GM21447 (cell line): ENCODE measurements around the gene PLCB2.

Source experiments
- ATAC-seq: cut with Tn5 transposase; IDR thresholded peaks from one replicate; pipeline ENCODE4 v1.9.1; 2021; ENCODE audit not compliant: unreplicated experiment

The PLCB2 gene

GRCh38 chr15:40307421-40308211 is at the start of gene PLCB2:
Gene PLCB2, minus strand, starts transcription at chr15:40307935. Its CDS starts 263 bp downstream, at chr15:40307672.
- peak; percentile 68 for ATAC-seq

DNA sequence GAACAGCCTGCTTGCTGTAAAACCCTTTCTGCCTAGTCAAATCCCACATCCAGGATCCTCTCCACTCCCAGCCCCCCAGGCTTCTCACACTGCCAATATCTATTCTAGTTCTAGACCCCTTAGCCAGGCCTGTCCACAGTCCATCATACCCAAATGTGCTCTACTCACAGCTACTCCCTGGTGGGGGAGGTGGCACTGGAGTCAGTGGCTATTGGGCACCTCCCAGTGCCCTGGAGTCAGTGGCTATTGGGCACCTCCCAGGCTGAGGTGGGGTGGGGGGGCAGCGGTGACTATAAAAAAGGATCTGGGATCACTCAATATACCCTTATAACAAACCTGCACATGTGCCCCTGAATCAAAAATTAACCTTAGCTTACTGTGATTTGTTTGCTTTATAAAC is 49.5 kb upstream of the PLCB2 start:
- no peak for ATAC-seq

GRCh38 chr15:40355976-40356585 is 48.3 kb upstream of the PLCB2 start:
- ATAC-seq, result no peak

GRCh38 chr15:40354408-40355171 is 46.9 kb upstream of the PLCB2 start:
- no peak for ATAC-seq

GRCh38 chr15:40353697-40354096 is 46.0 kb upstream of the PLCB2 start:
- no peak for ATAC-seq

DNA sequence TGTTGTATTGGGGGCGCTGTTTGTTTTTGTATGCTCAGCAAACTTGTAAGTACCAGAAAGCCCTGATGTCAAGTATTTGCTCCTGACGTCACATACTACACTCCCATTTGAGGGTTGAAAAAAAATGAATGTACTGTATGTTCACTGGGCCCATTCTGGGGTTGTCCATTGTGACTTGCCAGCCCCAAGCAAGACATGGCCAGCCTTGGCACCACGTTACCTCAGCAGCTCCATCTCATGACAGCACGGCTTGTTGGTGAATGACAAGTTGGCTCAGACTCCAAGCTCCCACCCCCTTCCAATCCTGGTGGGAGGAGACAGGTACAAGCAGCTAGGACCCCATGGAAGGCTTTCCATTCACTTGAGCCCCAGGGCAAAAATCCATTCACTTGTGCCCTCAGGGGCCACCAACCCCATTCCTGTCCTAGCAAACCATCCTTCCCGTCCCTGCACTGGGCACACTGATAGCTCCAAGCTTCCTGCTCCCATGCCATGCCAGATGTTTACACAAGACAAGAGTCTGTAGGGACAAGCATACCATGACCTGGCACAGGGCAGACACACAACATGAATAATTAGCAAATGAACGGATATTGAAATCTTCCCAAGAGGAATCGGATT is 44.7 kb upstream of the PLCB2 start:
- no peak for ATAC-seq

- no peak for ATAC-seq
These were observed 41.4 kb upstream of the PLCB2 start for GRCh38 chr15:40349163-40349562.

DNA sequence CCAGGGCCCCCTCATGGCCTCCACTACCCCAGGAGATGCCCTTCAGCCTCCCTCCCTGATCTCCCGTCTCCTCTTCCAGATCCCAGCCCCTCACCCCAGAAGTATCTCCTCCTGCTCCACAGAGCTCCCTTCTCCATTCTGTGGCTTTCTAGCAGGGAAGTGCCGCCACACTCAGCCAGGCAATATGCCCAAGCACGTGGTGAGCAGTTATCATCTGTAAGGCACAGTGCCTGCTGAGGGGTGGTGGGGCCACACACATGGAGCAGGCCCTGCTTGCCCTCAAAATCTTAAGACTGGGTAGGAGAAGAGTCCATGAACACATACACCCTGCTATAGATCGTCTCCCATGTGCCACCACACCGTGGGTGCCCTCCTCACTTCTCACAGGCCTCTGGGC is 40.7 kb upstream of the PLCB2 start:
- ATAC-seq, result no peak

DNA sequence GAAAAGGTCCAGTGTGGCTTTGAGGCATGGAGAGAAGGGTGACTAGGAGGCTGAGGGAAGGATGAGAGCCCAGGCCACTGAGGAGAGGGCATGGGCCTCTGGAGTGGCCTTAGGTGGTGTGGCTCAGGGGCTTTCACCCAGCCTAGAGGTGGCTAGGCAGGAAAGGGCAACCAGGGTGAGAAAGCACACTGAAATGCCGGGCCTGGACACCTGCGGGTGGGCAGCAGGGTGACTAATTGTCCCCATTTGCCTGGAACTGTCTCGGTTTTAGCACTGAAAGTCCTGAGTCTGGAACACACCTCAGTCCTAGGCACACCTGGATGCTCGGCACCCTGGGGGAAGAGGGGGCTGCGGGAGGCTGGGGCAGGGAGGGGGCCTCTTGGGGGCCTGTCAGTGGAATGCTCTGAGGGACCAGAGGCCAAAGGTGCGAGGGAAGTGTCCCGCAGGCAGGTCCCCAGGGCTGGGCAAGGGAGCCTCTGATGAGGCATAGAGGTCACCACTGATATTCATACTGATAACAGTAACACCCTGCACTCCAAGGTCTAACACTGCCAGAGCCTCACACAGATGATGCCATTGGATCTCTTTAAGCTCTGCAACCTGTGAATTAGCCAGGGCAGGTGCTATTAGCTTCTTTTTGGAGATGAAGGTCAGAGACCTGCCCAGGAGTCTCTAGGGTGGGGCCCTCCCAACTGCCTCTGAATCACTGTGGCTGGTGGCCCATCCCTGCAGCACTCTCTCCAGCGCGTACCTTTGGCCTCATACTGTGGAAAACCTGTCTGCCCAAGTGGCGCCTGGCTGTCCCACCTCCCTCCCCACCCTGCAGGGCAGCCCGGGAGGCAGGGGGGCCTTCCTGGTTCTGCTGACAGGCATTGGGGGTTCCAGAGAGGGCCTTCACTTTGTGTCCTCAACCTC is 40.1 kb upstream of the PLCB2 start:
- no peak for ATAC-seq

GRCh38 chr15:40346579-40347558 is 39.1 kb upstream of the PLCB2 start:
- ATAC-seq, result no peak

DNA sequence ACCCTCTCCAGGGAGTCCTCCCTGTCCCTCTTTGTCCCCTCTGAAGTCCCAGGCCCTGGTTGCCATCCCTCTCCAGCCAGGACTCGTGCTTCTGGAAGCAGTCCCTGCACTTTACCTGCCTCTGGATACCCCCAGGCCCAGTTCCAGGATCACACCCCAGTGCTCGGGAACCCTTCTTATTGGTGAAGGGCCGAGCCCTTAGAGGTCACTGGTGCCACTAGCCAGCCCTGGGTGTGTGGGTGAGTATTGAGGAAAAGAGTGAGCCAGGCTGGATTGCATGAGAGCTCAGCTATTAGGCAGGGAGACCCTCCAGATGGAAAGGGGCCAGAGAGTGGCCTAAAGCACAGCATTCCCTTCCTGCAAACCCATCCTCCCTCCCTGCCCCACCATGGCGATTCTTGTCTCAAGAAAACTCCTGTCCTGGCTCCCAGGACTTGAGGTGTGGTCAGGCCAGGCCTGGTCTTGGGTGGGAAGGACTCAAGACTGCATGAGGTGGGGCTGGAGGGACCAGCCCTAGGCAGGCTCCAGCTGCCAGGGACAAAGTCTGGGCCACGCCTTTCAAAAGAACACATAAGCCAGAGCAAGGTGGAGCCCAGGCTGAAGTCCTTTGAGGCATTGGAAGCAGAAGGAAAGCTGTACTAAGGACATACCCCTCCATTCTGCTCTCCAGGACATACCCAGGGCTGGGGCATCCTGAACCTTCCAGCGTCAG is 38.3 kb upstream of the PLCB2 start:
- no peak for ATAC-seq

DNA sequence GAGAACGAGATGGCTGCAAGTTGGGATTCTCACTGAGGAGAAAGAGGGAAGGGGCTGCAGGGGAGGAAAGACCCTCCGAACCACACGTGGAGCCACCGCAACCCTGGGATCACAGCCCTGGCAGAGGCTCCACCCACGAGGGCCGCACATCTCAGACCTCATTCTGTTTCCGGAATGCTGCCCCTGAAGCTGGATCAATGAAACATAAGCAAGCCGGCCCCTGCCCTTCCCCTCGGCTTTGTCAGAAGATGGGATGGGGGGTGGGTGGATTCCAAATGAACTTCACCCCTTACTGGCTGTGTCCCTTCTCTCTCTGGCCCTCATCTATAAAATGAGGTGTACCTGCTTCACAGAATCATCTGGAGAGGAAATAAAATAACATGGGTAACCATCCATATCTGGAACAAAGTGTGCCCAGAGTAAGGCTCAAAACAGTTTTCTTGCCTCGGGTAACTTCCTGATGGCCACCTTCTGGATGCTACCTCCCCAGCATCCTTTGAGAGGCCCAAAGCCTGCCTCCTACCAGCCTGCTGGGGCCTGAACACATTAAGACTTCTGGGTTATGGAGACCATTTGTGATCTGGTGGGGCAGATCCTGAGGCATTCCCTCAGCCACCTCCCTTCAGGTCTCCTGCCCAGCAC is 37.6 kb upstream of the PLCB2 start:
- no peak for ATAC-seq

DNA sequence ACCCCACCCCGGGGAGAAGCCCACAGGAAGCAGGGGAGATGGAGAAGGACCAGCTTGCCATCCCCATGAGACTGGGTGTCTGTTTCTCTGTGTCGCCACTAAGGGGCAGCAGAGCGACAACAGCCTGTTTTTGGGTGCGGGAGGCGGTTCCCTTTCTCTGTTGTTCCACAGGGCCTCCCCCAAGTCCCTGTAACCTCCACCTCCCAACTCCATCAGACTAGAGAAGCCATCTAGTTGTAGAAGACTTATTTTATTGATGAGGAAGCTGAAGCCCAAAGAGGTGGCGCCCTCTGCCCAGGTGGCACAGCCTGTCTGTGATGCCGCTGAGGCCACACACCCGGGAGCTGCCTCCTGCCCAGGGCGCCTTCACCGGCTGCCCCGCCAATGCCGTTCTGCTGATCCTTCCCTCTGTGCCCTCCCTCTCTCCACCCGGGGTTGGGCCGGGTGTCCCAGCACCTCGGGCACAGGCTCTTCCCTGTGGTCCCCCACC is 36.9 kb upstream of the PLCB2 start:
- no peak for ATAC-seq

GRCh38 chr15:40344217-40344616 is 36.5 kb upstream of the PLCB2 start:
- ATAC-seq, result no peak

- no peak for ATAC-seq
These were observed 35.8 kb upstream of the PLCB2 start for GRCh38 chr15:40343512-40343911.

DNA sequence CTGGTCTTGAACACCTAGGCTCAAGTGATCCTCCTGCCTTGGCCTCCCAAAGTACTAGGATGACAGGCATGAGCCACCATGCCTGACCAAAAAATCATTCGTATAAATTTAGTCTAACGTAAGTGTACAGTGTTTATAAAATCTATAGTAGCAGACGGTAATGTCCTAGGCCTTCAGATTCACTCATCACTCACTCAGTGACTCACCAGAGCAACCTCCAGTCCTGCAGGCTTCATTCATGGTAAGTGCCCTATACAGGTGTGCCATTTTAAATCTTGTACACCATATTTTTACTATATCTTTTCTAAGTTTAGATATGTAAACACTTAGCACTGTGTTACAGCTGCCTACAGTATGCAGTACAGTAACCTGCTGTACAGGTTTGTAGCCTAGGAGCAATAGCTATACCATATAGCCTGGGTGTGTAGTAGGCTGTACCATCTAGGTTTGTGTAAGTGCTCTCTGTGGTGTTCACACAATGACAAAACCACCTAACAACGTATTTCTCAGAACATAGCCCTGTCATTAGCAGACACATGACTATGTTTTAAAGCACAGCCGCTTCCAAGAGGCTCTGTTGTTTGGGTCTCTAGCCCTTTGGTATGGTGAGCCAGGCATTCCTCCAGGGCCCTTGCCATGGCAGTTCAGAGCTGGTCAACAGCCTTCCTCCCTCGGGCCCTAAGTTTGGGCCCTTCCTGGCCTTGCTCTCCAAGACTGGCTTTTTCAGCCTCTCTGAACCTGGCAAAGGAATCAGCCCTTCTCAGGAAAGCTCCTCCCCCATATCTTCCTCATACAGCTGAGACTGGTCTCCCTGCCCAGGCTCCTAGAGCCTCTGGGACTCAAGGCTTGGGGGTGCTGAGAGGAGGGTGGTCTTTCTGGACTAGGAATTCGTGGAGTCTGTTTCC is 34.9 kb upstream of the PLCB2 start:
- ATAC-seq, result no peak
